HCT116 (cell line): ENCODE data around the gene CDH13. TPM values are rescaled to one million over a fixed set of nuclear protein-coding genes. Genes with fewer than 3 reads are reported as not detected.

Experiments
- ATAC-seq: fragments of 200-7000 bp; cut with Tn5 transposase; 2 replicates; pipeline ENCODE4 v1.9.1; 2020; ENCODE audit warnings: mild to moderate bottlenecking, moderate library complexity
- BruUV-seq: library from RNA; stranded (reverse); fragments of 400-500 nt; replicated peaks from 2 replicates; lab custom pipeline; 2021; lab: Mats Ljungman, UMichigan
- CTCF ChIA-PET: fragments of 300-600 bp; sonication (Branson Sonifier 250); formaldehyde crosslinking; loops from one replicate; lab custom pipeline; 2021; ENCODE audit warnings: antibody characterized with exemption; lab: Charles Lee
- POLR2A ChIA-PET: fragments of 300-600, 350-600 bp; sonication (Branson Sonifier 250); formaldehyde crosslinking; loops from one replicate; lab custom pipeline; 2021; ENCODE audit warnings: antibody characterized with exemption; lab: Charles Lee
- RAD21 ChIA-PET, 2 experiments: fragments of 300-600 bp; sonication (Branson Sonifier 250); formaldehyde crosslinking; loops; one replicate each; lab custom pipeline; 2023; ENCODE audit warnings: low total read pairs in 2 of 2; ENCODE audit not compliant: uncharacterized antibody in 2 of 2, unreplicated experiment in 2 of 2, low non-redundant PET in 1 of 2; lab: Charles Lee
- DNase-seq: peaks from one replicate; pipeline ENCODE4 v3.0.0-alpha.2; 2010; ENCODE audit warnings: low read depth, low spot score
- H2AFZ ChIP-seq: fragments of 200-600 bp; shearing (Covaris generic), sonication (generic); 2 replicates; pipeline ENCODE4 v1.6.1; 2017; ENCODE audit warnings: low read depth, mixed run types, mixed read lengths, antibody characterized with exemption, low read length; ENCODE audit not compliant: poor library complexity, severe bottlenecking
- H3K27ac ChIP-seq: 2 replicates; pipeline ENCODE4 v1.5.1; 2012; ENCODE audit warnings: low read depth, low read length
- H3K27me3 ChIP-seq: fragments of 200-600 bp; sonication (generic); 2 replicates; pipeline ENCODE4 v1.6.1; 2016; ENCODE audit warnings: mixed run types, low read length, mixed read lengths; ENCODE audit not compliant: insufficient read depth
- H3K36me3 ChIP-seq, 2 experiments: fragments of 200-500 bp in 1 of 2; fragments of 200-600 bp in 1 of 2; sonication (Bioruptor generic) in 1 of 2; sonication (generic) in 1 of 2; 2 replicates each; pipeline versions ENCODE4 v1.5.1 to v1.6.1; 2014 to 2016; ENCODE audit warnings: low read length in 2 of 2, inconsistent platforms in 1 of 2, mixed read lengths in 1 of 2, mixed run types in 1 of 2; ENCODE audit not compliant: insufficient read depth in 2 of 2, control insufficient read depth in 1 of 2
- H3K4me1 ChIP-seq, 2 experiments: fragments of 200-600 bp in 1 of 2; sonication (generic) in 1 of 2; 2 replicates each; pipeline versions ENCODE4 v1.5.1 to v1.6.1; 2012 to 2017; ENCODE audit warnings: low read length in 2 of 2, inconsistent platforms in 1 of 2, mild to moderate bottlenecking in 1 of 2, mixed read lengths in 1 of 2, mixed run types in 1 of 2, moderate library complexity in 1 of 2; ENCODE audit not compliant: insufficient read depth in 2 of 2, control insufficient read depth in 1 of 2
- H3K4me2 ChIP-seq: fragments of 200-600 bp; sonication (generic); 2 replicates; pipeline ENCODE4 v1.6.1; 2017; ENCODE audit warnings: mixed run types, low read length, mixed read lengths
- H3K4me3 ChIP-seq, 2 experiments: fragments of 200-600 bp in 1 of 2; sonication (generic) in 1 of 2; replicated peaks in 1 of 2; 2 replicates each; pipeline ENCODE4 v1.5.1; 2011 to 2016; ENCODE audit warnings: low read length in 2 of 2, control low read depth in 1 of 2, low read depth in 1 of 2, mild to moderate bottlenecking in 1 of 2, mixed read lengths in 1 of 2, mixed run types in 1 of 2
- H3K79me2 ChIP-seq: fragments of 200-600 bp; sonication (generic); 2 replicates; pipeline ENCODE4 v1.6.1; 2017; ENCODE audit warnings: mild to moderate bottlenecking, mixed run types, low read length, moderate library complexity, mixed read lengths; ENCODE audit not compliant: insufficient read depth
- H3K9ac ChIP-seq: fragments of 200-600 bp; sonication (generic); 2 replicates; pipeline ENCODE4 v1.6.1; 2016; ENCODE audit warnings: low read length, mixed read lengths
- H3K9me2 ChIP-seq: fragments of 200-600 bp; sonication (generic), shearing (Covaris generic); 2 replicates; pipeline ENCODE4 v1.6.1; 2017; ENCODE audit warnings: mixed run types, mild to moderate bottlenecking, moderate library complexity; ENCODE audit not compliant: insufficient read depth
- H3K9me3 ChIP-seq, 2 experiments: fragments of 200-500 bp in 1 of 2; fragments of 200-600 bp in 1 of 2; sonication (Bioruptor generic) in 1 of 2; sonication (generic) in 1 of 2; 2 replicates each; pipeline ENCODE4 v1.6.1; 2014 to 2017; ENCODE audit warnings: low read length in 2 of 2, mixed read lengths in 2 of 2, inconsistent platforms in 1 of 2, low read depth in 1 of 2, mild to moderate bottlenecking in 1 of 2, mixed run types in 1 of 2, moderate library complexity in 1 of 2; ENCODE audit not compliant: control insufficient read depth in 1 of 2, insufficient read depth in 1 of 2
- H4K20me1 ChIP-seq: fragments of 200-600 bp; sonication (generic), shearing (Covaris generic); 2 replicates; pipeline ENCODE4 v1.6.1; 2017; ENCODE audit warnings: mixed run types, mild to moderate bottlenecking, moderate library complexity; ENCODE audit not compliant: insufficient read depth
- CBX3 ChIP-seq: IDR thresholded peaks from 2 replicates; pipeline ENCODE4 v1.6.1; 2012; ENCODE audit warnings: low read depth
- ELF1 ChIP-seq: IDR thresholded peaks from 2 replicates; pipeline ENCODE4 v1.6.1; 2012; ENCODE audit warnings: low read depth, borderline replicate concordance
- EZH2phosphoT487 ChIP-seq: fragments of 200-600 bp; IDR thresholded peaks from 2 replicates; pipeline ENCODE4 v1.6.1; 2018; ENCODE audit warnings: antibody characterized with exemption, borderline replicate concordance
- FOSL1 ChIP-seq: IDR thresholded peaks from 2 replicates; pipeline ENCODE4 v1.6.1; 2012; ENCODE audit warnings: low read depth
- JUND ChIP-seq: IDR thresholded peaks from 2 replicates; pipeline ENCODE4 v1.6.1; 2012
- POLR2A ChIP-seq: IDR thresholded peaks from 2 replicates; pipeline ENCODE4 v1.7.0; 2011; ENCODE audit warnings: borderline replicate concordance; ENCODE audit not compliant: insufficient read depth, insufficient read length; ENCODE audit errors: extremely low read depth
- RAD21 ChIP-seq: IDR thresholded peaks from 2 replicates; pipeline ENCODE4 v1.6.1; 2012; ENCODE audit warnings: low read depth, mild to moderate bottlenecking
- SRF ChIP-seq: IDR thresholded peaks from 2 replicates; pipeline ENCODE4 v1.6.1; 2012; ENCODE audit warnings: low read depth
- YY1 ChIP-seq: IDR thresholded peaks from 2 replicates; pipeline ENCODE4 v1.6.1; 2011; ENCODE audit warnings: low read length, low read depth, moderate library complexity, mild to moderate bottlenecking; ENCODE audit not compliant: insufficient replicate concordance; ENCODE audit errors: extremely low read depth
- ZFX ChIP-seq: fragments of 450-650 bp; IDR thresholded peaks from 2 replicates; pipeline ENCODE4 v1.6.1; 2017
- intact Hi-C: fragments of 100-400 bp; cut with micrococcal nuclease; formaldehyde crosslinking; loops from 2 replicates; pipeline ENCODE4 v1.10.0; 2022
- total RNA-seq: library from RNA; stranded (reverse); gene quantifications from one replicate; pipeline ENCODE4 v1.2.1, GENCODE V29; 2021; ENCODE audit not compliant: unreplicated experiment
- TF ChIP-seq, protein P1 (sequence below): IDR thresholded peaks from 2 replicates; pipeline ENCODE4 v1.6.1; 2011; ENCODE audit warnings: mild to moderate bottlenecking, low read length, moderate library complexity; ENCODE audit not compliant: insufficient replicate concordance; ENCODE audit errors: extremely low read depth

Gene CDH13
- total RNA-seq, 1 experiment from 2014 or later, result not detected

DNA sequence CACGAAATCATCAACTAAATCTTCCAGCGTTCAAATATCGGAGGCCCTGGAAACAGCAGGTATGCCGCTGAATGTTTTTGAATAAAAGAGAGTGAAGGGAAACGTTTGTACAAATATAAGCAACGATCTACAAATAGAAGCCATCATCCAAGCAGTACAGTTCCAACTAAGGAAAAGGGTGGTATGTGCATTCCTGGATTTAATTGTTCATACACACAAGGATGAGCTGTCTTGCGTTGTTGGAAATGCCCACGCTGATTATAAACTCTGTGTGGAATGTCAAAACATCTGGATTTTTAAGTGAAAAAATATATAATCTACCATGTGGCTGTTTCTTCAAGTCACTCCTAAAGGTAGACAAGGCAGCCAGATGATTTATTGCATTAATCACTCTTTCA, 989.2 kb downstream of the CDH13 start:
- Histone ChIP-seq H3K9me2 (no peaks in the 10 kb centered on the region), H3K79me2 (no peaks in the 10 kb centered on the region), H3K4me3 (no peak overlapping the region), H3K9me3 (no peaks in the 10 kb centered on the region), H3K36me3 (no peaks in the 10 kb centered on the region), H3K4me1 (no peaks in the 10 kb centered on the region), H3K27me3 (peaks cover 28% of the 10 kb centered on the region), H3K4me2 (no peak overlapping the region), H4K20me1 (no peaks in the 10 kb centered on the region), H2AFZ (no peak overlapping the region), H3K9ac (no peak overlapping the region), H3K27ac (no peak overlapping the region)
- intact Hi-C loops, result no loop called here
- CTCF ChIA-PET, result no interaction called here
- ATAC-seq (no peak), DNase-seq (no peak)
- RAD21 ChIA-PET, result no interaction called here
- POLR2A ChIA-PET, result no interaction called here
- no peak for TF ChIP-seq YY1
- no peak for TF ChIP-seq RAD21
- TF ChIP-seq JUND, result no peak
- no peak for TF ChIP-seq ELF1
- TF ChIP-seq FOSL1, result no peak
- TF ChIP-seq EZH2phosphoT487, result no peak
- no peak for TF ChIP-seq SRF
- no TSS peak for BruUV-seq

GRCh38 chr16:83619381-83620150, 992.8 kb downstream of the CDH13 start:
- ChIA-PET CTCF (no interaction called here), RAD21 (no interaction called here), POLR2A (no interaction called here)
- Histone ChIP-seq H3K27ac (no peak overlapping the region), H3K4me2 (no peak overlapping the region), H3K9me2 (no peaks in the 10 kb centered on the region), H3K9me3 (no peaks in the 10 kb centered on the region), H2AFZ (no peak overlapping the region), H3K4me1 (no peaks in the 10 kb centered on the region), H3K4me3 (no peak overlapping the region), H3K9ac (no peak overlapping the region), H4K20me1 (no peaks in the 10 kb centered on the region), H3K79me2 (no peaks in the 10 kb centered on the region), H3K36me3 (no peaks in the 10 kb centered on the region), H3K27me3 (peaks cover 46% of the 10 kb centered on the region)
- intact Hi-C loops, result no loop called here
- TF ChIP-seq ZFX, result no peak
- no peak for TF ChIP-seq POLR2A
- TF ChIP-seq, protein P1, sequence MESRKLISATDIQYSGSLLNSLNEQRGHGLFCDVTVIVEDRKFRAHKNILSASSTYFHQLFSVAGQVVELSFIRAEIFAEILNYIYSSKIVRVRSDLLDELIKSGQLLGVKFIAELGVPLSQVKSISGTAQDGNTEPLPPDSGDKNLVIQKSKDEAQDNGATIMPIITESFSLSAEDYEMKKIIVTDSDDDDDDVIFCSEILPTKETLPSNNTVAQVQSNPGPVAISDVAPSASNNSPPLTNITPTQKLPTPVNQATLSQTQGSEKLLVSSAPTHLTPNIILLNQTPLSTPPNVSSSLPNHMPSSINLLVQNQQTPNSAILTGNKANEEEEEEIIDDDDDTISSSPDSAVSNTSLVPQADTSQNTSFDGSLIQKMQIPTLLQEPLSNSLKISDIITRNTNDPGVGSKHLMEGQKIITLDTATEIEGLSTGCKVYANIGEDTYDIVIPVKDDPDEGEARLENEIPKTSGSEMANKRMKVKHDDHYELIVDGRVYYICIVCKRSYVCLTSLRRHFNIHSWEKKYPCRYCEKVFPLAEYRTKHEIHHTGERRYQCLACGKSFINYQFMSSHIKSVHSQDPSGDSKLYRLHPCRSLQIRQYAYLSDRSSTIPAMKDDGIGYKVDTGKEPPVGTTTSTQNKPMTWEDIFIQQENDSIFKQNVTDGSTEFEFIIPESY, result no peak
- no peak for TF ChIP-seq SRF
- no peak for TF ChIP-seq CBX3
- no peak for DNase-seq
- ATAC-seq, result no peak
- no TSS peak for BruUV-seq
